Caco-2 (cell line): Measurements from ENCODE around the gene CCDC116. TPM values are rescaled to one million over a fixed set of nuclear protein-coding genes. Genes with fewer than 3 reads are reported as not detected.
"Not testable (repeated sequence)": the region's sequence is repeated elsewhere in the genome, so short reads cannot be mapped to it uniquely, and the experiment has no call there.

Experiments used
- BruUV-seq: library from RNA; stranded (reverse); fragments of 400-500 nt; replicated peaks from 2 replicates; lab custom pipeline; 2021; lab: Mats Ljungman, UMichigan
- CTCF ChIA-PET: fragments of 300-600 bp; sonication (Branson Sonifier 250); formaldehyde crosslinking; loops from one replicate; lab custom pipeline; 2022; ENCODE audit warnings: antibody characterized with exemption; lab: Charles Lee
- POLR2A ChIA-PET: fragments of 300-600 bp; sonication (Branson Sonifier 250); formaldehyde crosslinking; loops from one replicate; lab custom pipeline; 2022; ENCODE audit warnings: antibody characterized with exemption; lab: Charles Lee
- DNase-seq, 2 experiments: peaks; one replicate each; pipeline versions ENCODE4 v3.0.0 to v3.0.0-alpha.2; 2020 to 2022
- H3K27me3 ChIP-seq: replicated peaks from 2 replicates; pipeline ENCODE4 v1.6.0; 2011; ENCODE audit warnings: low read length; ENCODE audit not compliant: control insufficient read depth, insufficient read depth
- H3K36me3 ChIP-seq: 2 replicates; pipeline ENCODE4 v1.5.1; 2011; ENCODE audit warnings: low read length; ENCODE audit not compliant: control insufficient read depth, insufficient read depth
- H3K4me1 ChIP-seq: fragments of 250-450 bp; sonication (Bioruptor Pico); 2 replicates; pipeline ENCODE4 v1.5.1; 2020; ENCODE audit warnings: mild to moderate bottlenecking
- H3K4me3 ChIP-seq: 2 replicates; pipeline ENCODE4 v1.5.1; 2011; ENCODE audit warnings: low read depth, mild to moderate bottlenecking, control low read depth, low read length
- H3K9me3 ChIP-seq: fragments of 250-450 bp; sonication (Bioruptor Pico); 2 replicates; pipeline ENCODE4 v1.5.1; 2020; ENCODE audit warnings: mild to moderate bottlenecking, moderate library complexity
- H3K27ac Mint-ChIP-seq: one replicate; pipeline ENCODE4 v1.8.0; 2022; ENCODE audit warnings: mixed read lengths; ENCODE audit not compliant: unreplicated experiment
- H3K27me3 Mint-ChIP-seq: one replicate; pipeline ENCODE4 v1.8.0; 2022; ENCODE audit warnings: mixed read lengths; ENCODE audit not compliant: insufficient read depth, unreplicated experiment
- H3K36me3 Mint-ChIP-seq: one replicate; pipeline ENCODE4 v1.8.0; 2022; ENCODE audit warnings: mild to moderate bottlenecking, mixed read lengths; ENCODE audit not compliant: insufficient read depth, unreplicated experiment
- H3K4me1 Mint-ChIP-seq: one replicate; pipeline ENCODE4 v1.8.0; 2022; ENCODE audit warnings: low read depth, mixed read lengths; ENCODE audit not compliant: unreplicated experiment
- H3K4me3 Mint-ChIP-seq: one replicate; pipeline ENCODE4 v1.8.0; 2022; ENCODE audit warnings: mild to moderate bottlenecking, moderate library complexity, mixed read lengths; ENCODE audit not compliant: unreplicated experiment
- H3K9me3 Mint-ChIP-seq: one replicate; pipeline ENCODE4 v1.8.0; 2022; ENCODE audit warnings: mixed read lengths; ENCODE audit not compliant: unreplicated experiment
- CTCF ChIP-seq, 2 experiments: fragments of 200-600 bp in 1 of 2; IDR thresholded peaks; 1 replicate in 1 of 2; 2 replicates in 1 of 2; pipeline versions ENCODE4 v1.5.1 to v1.8.0; 2011 to 2022; ENCODE audit warnings: antibody characterized with exemption in 1 of 2, control low read depth in 1 of 2, inconsistent platforms in 1 of 2, low read depth in 1 of 2, low read length in 1 of 2, mild to moderate bottlenecking in 1 of 2, moderate library complexity in 1 of 2; ENCODE audit not compliant: insufficient read depth in 1 of 2, severe bottlenecking in 1 of 2, unreplicated experiment in 1 of 2
- intact Hi-C: fragments of 100-400 bp; cut with micrococcal nuclease; formaldehyde crosslinking; loops from one replicate; pipeline ENCODE4 v1.10.0; 2022; ENCODE audit not compliant: unreplicated experiment
- total RNA-seq: library from RNA; stranded (reverse); gene quantifications from 2 replicates; pipeline ENCODE4 v1.2.3, GENCODE V29; 2022

Gene CCDC116
- total RNA-seq, 1 experiment from 2014 or later: not detected

- BruUV-seq: TSS peak; percentile 50
- peak; percentile 65 to 78 for TF ChIP-seq CTCF (IDR thresholded peaks at IDR 0.05; ENCODE audit: insufficient read depth in 1 of 2, low read depth in 1 of 2, low read length in 1 of 2, severe bottlenecking in 1 of 2, unreplicated experiment in 1 of 2)
- peak overlapping the region; percentile 96 for H3K4me3 ChIP-seq
- no peaks in the 10 kb centered on the region for H3K9me3 ChIP-seq
- DNase-seq: peak; percentile 71 to 78
- Mint-ChIP-seq H3K4me1 (peaks cover 19% of the 10 kb centered on the region), H3K9me3 (no peaks in the 10 kb centered on the region), H3K36me3 (peaks cover 40% of the 10 kb centered on the region), H3K27me3 (no peaks in the 10 kb centered on the region), H3K27ac (peak overlapping the region; percentile 85), H3K4me3 (peak overlapping the region; percentile 80)
- ChIA-PET CTCF (interaction anchor here (0.6 to 3.3 kb wide), 14 partner anchors 8 to 195 kb away, joined by 3 to 179 read pairs (median 6); partner anchors contain the start of genes CCDC116, PPIL2 and YDJC), POLR2A (interaction anchor here (2.3 to 3.1 kb wide), 3 partner anchors 9 to 13 kb away, joined by 9 to 81 read pairs (median 15); partner anchors contain the start of genes CCDC116 and YDJC)
- H3K4me1 ChIP-seq: peaks cover 28% of the 10 kb centered on the region
- H3K36me3 ChIP-seq: no peaks in the 10 kb centered on the region; the same call in 1 of the 2 replicates
- H3K27me3 ChIP-seq: no peaks in the 10 kb centered on the region
- intact Hi-C loops: no loop called here
Measured at GRCh38 chr22:21642584-21643448, 10.3 kb downstream of the CCDC116 start.

- no peaks in the 10 kb centered on the region; the same call in 1 of the 2 replicates for H3K36me3 ChIP-seq
- no peaks in the 10 kb centered on the region for H3K9me3 ChIP-seq
- Mint-ChIP-seq H3K4me1 (peaks cover 19% of the 10 kb centered on the region), H3K36me3 (peaks cover 40% of the 10 kb centered on the region), H3K9me3 (no peaks in the 10 kb centered on the region), H3K27me3 (no peaks in the 10 kb centered on the region), H3K27ac (peak overlapping the region; percentile 85), H3K4me3 (peak overlapping the region; percentile 80)
- no peak for DNase-seq
- H3K27me3 ChIP-seq: no peaks in the 10 kb centered on the region
- ChIA-PET CTCF (interaction anchor here (1.0 to 3.3 kb wide), 5 partner anchors 8 to 187 kb away, joined by 4 to 179 read pairs (median 17); partner anchors contain the start of genes CCDC116 and YDJC), POLR2A (interaction anchor here (3.1 kb wide), 1 partner anchor 14 kb away, joined by 81 read pairs; the partner anchor contains the start of gene YDJC)
- no peak for TF ChIP-seq CTCF (IDR thresholded peaks at IDR 0.05; ENCODE audit: insufficient read depth in 1 of 2, low read depth in 1 of 2, low read length in 1 of 2, severe bottlenecking in 1 of 2, unreplicated experiment in 1 of 2)
- BruUV-seq: no TSS peak
- intact Hi-C loops: no loop called here
- peak overlapping the region; percentile 96 for H3K4me3 ChIP-seq
- peaks cover 18% of the 10 kb centered on the region for H3K4me1 ChIP-seq
Measured at GRCh38 chr22:21643533-21644357, 11.2 kb downstream of the CCDC116 start.

- H3K9me3 Mint-ChIP-seq, intact Hi-C loops: not testable (repeated sequence)
- CTCF ChIA-PET: interaction anchor here (0.6 to 3.4 kb wide), 2 partner anchors 17 to 38 kb away, joined by 7 to 29 read pairs; no protein-coding TSS in a partner anchor
Measured at GRCh38 chr22:21645513-21645912, 13.0 kb downstream of the CCDC116 start.

More at GRCh38 chr22:21645513-21645912, 13.0 kb downstream of the CCDC116 start:
- H3K36me3 Mint-ChIP-seq: peaks cover 51% of the 10 kb centered on the region
- peaks cover 23% of the 10 kb centered on the region for H3K4me1 Mint-ChIP-seq
- H3K27me3 ChIP-seq, H3K9me3 ChIP-seq, H3K4me3 ChIP-seq, DNase-seq, H3K36me3 ChIP-seq, H3K27me3 Mint-ChIP-seq, POLR2A ChIA-PET, BruUV-seq, H3K27ac Mint-ChIP-seq, H3K4me3 Mint-ChIP-seq: not testable (repeated sequence)
- peaks cover 15% of the 10 kb centered on the region; the same call in 1 of the 2 replicates for H3K4me1 ChIP-seq
